ENCODE results near the gene RAPSN.
A peak's percentile ranks its signal among the peaks of the same experiment; 100 is the strongest.

Gene RAPSN

GRCh38 chr11:47448566-47449427 is at the start of gene RAPSN:
RAPSN (minus strand) TSS chr11:47449136; CDS start chr11:47448964, 172 bp downstream.
- Mint-ChIP-seq H3K27ac (no peak within 1 kb of the TSS), H3K27me3 (ENCODE audit: low read depth) (no peaks in the 10 kb centered on the region), H3K4me1 (ENCODE audit: low read depth) (no peaks in the 10 kb centered on the region), H3K36me3 (ENCODE audit: low read depth) (no peaks in the 10 kb centered on the region), H3K4me3 (no peak within 1 kb of the TSS), H3K9me3 (no peaks in the 10 kb centered on the region)
- no peak for DNase-seq (ENCODE audit: low spot score)

GRCh38 chr11:47498149-47498548 is 49.2 kb upstream of the RAPSN start:
- Mint-ChIP-seq H3K4me3 (no peak overlapping the region), H3K36me3 (ENCODE audit: low read depth) (peaks cover 6% of the 10 kb centered on the region), H3K27me3 (ENCODE audit: low read depth) (no peaks in the 10 kb centered on the region), H3K27ac (no peak overlapping the region), H3K9me3 (no peaks in the 10 kb centered on the region), H3K4me1 (ENCODE audit: low read depth) (peaks cover 21% of the 10 kb centered on the region)
- no peak for DNase-seq (ENCODE audit: low spot score)

- no peak for DNase-seq (ENCODE audit: low spot score)
- H3K4me3 Mint-ChIP-seq = no peak overlapping the region
- peaks cover 15% of the 10 kb centered on the region for H3K4me1 Mint-ChIP-seq (ENCODE audit: low read depth)
- H3K27ac Mint-ChIP-seq = no peak overlapping the region
- peaks cover 10% of the 10 kb centered on the region for H3K36me3 Mint-ChIP-seq (ENCODE audit: low read depth)
- H3K27me3 Mint-ChIP-seq (ENCODE audit: low read depth) = no peaks in the 10 kb centered on the region
- no peaks in the 10 kb centered on the region for H3K9me3 Mint-ChIP-seq
Observed at GRCh38 chr11:47496808-47497207, 47.9 kb upstream of the RAPSN start.

DNA sequence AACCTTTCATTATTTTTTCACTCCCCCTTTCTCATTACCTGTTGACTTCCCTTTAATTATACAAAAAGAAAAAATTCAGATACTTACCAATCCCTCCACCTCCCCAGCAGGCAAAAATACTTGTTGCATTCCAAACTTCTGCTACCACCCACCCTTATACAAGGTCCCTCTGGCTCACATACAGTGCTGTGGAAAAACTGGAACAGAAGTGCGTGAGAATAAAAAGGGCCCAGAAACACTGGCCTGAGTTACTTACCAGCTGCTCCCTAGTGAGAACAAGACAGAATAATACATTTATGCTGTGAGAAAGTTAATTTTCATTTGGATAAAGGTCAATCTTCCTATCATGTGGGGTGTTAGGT is 46.9 kb upstream of the RAPSN start:
- Mint-ChIP-seq H3K27ac (no peak overlapping the region), H3K27me3 (ENCODE audit: low read depth) (no peaks in the 10 kb centered on the region), H3K4me3 (no peak overlapping the region), H3K36me3 (ENCODE audit: low read depth) (peaks cover 10% of the 10 kb centered on the region), H3K9me3 (no peaks in the 10 kb centered on the region), H3K4me1 (ENCODE audit: low read depth) (peaks cover 13% of the 10 kb centered on the region)
- no peak for DNase-seq (ENCODE audit: low spot score)

GRCh38 chr11:47495011-47495855 is 46.3 kb upstream of the RAPSN start:
- no peak overlapping the region for H3K27ac Mint-ChIP-seq
- no peaks in the 10 kb centered on the region for H3K9me3 Mint-ChIP-seq
- H3K4me3 Mint-ChIP-seq = no peak overlapping the region
- peaks cover 10% of the 10 kb centered on the region for H3K36me3 Mint-ChIP-seq (ENCODE audit: low read depth)
- no peak for DNase-seq (ENCODE audit: low spot score)
- peaks cover 7% of the 10 kb centered on the region for H3K4me1 Mint-ChIP-seq (ENCODE audit: low read depth)
- no peaks in the 10 kb centered on the region for H3K27me3 Mint-ChIP-seq (ENCODE audit: low read depth)

DNA sequence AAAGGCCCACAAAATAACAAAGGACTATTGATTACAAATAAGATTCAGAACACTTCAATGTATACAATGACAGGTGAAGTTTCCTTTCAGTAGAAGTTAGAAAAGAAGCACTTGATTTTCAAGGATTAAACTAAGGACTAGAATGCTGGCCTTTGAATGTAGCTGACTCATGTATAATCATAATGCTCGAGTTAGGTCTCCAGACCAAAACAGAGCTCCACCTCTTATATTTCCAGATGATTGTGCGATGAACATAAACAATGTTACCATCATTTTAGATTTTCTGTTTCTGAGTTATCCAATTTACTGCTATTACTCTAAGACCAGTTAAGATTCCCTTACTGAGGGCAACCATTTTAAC is 40.4 kb upstream of the RAPSN start:
- H3K36me3 Mint-ChIP-seq (ENCODE audit: low read depth) = peaks cover 41% of the 10 kb centered on the region
- no peak overlapping the region for H3K4me3 Mint-ChIP-seq
- H3K4me1 Mint-ChIP-seq (ENCODE audit: low read depth) = peaks cover 11% of the 10 kb centered on the region
- H3K27me3 Mint-ChIP-seq (ENCODE audit: low read depth) = no peaks in the 10 kb centered on the region
- no peak overlapping the region for H3K27ac Mint-ChIP-seq
- DNase-seq (ENCODE audit: low spot score) = no peak
- H3K9me3 Mint-ChIP-seq = no peaks in the 10 kb centered on the region

DNA sequence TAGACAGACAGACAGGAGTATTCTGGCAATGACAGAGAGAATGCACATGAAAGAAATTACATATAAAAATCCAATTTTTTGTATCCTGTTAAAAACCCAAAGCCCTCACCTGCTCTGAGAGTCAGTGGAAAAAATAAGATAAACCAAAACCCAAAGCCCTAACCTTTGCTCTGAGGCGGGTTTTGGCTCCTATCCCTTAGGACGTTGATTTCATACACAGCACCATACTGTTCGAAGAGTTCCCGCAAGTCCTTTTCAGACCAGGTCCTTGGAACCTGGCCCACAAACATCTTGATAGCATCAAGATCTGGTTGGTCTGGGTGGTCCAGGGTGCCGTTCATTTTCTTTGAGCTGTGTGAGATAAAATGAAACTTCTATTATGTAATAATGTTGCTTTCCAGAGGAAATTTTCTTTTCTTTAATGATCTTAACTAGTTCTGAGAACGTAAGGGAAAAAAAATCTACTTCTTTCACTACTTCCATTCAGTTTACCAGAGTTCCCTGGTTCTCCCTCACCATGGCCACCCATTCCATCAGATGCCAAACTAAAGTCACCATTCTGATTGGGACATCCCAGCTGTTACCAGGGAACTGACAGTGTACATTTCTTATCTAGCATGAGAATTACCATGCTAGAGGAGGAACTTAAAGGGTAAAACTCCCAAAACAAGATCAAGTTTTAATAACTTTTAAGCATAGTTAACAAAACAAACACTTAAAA is 39.9 kb upstream of the RAPSN start:
- no peak overlapping the region for H3K27ac Mint-ChIP-seq
- H3K27me3 Mint-ChIP-seq (ENCODE audit: low read depth) = no peaks in the 10 kb centered on the region
- no peaks in the 10 kb centered on the region for H3K9me3 Mint-ChIP-seq
- peaks cover 43% of the 10 kb centered on the region for H3K36me3 Mint-ChIP-seq (ENCODE audit: low read depth)
- H3K4me1 Mint-ChIP-seq (ENCODE audit: low read depth) = peaks cover 9% of the 10 kb centered on the region
- DNase-seq (ENCODE audit: low spot score) = no peak
- H3K4me3 Mint-ChIP-seq = no peak overlapping the region

- H3K27me3 Mint-ChIP-seq (ENCODE audit: low read depth) = no peaks in the 10 kb centered on the region
- H3K27ac Mint-ChIP-seq = peak overlapping the region; percentile 50
- peaks cover 7% of the 10 kb centered on the region for H3K4me1 Mint-ChIP-seq (ENCODE audit: low read depth)
- no peaks in the 10 kb centered on the region for H3K9me3 Mint-ChIP-seq
- peaks cover 45% of the 10 kb centered on the region for H3K36me3 Mint-ChIP-seq (ENCODE audit: low read depth)
- no peak overlapping the region for H3K4me3 Mint-ChIP-seq
- no peak for DNase-seq (ENCODE audit: low spot score)
Observed at GRCh38 chr11:47488111-47488510, 39.2 kb upstream of the RAPSN start.

DNA sequence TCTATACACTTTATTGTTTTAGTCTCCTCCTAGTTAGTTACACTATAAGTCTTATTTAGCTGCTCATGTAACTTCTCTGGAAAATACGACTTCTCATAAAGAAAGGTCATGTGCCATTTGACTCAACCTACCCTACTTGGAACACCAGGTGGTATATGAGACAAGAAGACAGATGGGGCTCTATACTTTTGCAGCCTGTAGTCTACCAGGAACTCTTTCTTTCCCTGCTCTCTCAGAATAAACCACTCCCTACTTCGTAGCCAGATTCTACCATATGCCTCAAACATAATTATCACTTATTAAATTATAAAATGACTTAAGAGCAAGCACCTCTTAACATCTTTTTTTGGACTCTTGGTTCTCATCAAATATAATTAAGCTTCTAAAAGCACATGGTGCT is 38.5 kb upstream of the RAPSN start:
- DNase-seq (ENCODE audit: low spot score) = no peak
- H3K27ac Mint-ChIP-seq = no peak overlapping the region
- H3K36me3 Mint-ChIP-seq (ENCODE audit: low read depth) = peaks cover 45% of the 10 kb centered on the region
- peaks cover 7% of the 10 kb centered on the region for H3K4me1 Mint-ChIP-seq (ENCODE audit: low read depth)
- H3K9me3 Mint-ChIP-seq = no peaks in the 10 kb centered on the region
- no peak overlapping the region for H3K4me3 Mint-ChIP-seq
- no peaks in the 10 kb centered on the region for H3K27me3 Mint-ChIP-seq (ENCODE audit: low read depth)

DNA sequence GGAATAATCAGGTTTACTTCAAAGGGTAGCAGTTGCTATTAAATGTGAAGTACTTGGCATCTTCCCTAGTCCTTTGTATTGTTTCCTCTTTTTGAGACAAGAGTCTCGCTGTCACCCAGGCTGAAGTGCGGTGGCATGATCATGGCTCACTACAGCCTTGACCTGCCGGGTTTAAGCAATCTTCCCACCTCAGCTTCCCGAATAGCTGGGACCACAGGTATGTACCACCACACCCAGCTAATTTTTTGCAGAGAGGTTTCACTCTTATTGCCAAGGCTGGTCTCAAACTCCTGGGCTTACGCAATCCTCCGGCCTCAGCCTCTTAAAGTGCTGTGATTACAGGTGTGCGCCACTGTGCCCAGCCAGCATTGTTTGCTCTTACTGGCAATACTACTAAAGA is 36.2 kb upstream of the RAPSN start:
- no peaks in the 10 kb centered on the region for H3K27me3 Mint-ChIP-seq (ENCODE audit: low read depth)
- no peak overlapping the region for H3K27ac Mint-ChIP-seq
- peaks cover 59% of the 10 kb centered on the region for H3K36me3 Mint-ChIP-seq (ENCODE audit: low read depth)
- H3K4me3 Mint-ChIP-seq = no peak overlapping the region
- peaks cover 7% of the 10 kb centered on the region for H3K4me1 Mint-ChIP-seq (ENCODE audit: low read depth)
- H3K9me3 Mint-ChIP-seq = no peaks in the 10 kb centered on the region
- no peak for DNase-seq (ENCODE audit: low spot score)

- Mint-ChIP-seq H3K27ac (no peak overlapping the region), H3K4me1 (ENCODE audit: low read depth) (peaks cover 8% of the 10 kb centered on the region), H3K4me3 (no peak overlapping the region), H3K9me3 (no peaks in the 10 kb centered on the region), H3K36me3 (ENCODE audit: low read depth) (peaks cover 68% of the 10 kb centered on the region), H3K27me3 (ENCODE audit: low read depth) (no peaks in the 10 kb centered on the region)
- no peak for DNase-seq (ENCODE audit: low spot score)
Observed at GRCh38 chr11:47483457-47483856, 34.5 kb upstream of the RAPSN start.

DNA sequence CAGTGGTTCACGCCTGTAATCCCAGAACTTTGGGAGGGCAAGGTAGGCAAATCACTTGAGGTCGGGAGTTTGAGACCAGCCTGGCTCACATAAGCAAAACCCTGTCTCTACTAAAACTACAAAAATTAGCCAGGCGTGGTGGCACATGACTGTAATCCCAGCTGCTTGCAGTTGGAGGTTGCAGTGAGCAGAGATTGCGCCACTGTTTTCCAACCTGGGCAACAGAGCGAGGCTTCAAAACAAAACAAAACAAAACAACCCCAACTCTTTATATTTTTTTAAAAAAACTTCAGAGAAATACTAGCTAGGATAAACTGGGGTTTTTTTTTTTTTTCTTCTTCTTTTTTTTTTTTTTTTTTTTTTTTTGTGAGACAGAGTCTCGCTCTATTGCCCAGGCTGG is 31.8 kb upstream of the RAPSN start:
- Mint-ChIP-seq H3K27me3 (ENCODE audit: low read depth) (no peaks in the 10 kb centered on the region), H3K27ac (no peak overlapping the region), H3K9me3 (no peaks in the 10 kb centered on the region), H3K36me3 (ENCODE audit: low read depth) (peaks cover 59% of the 10 kb centered on the region), H3K4me1 (ENCODE audit: low read depth) (peaks cover 13% of the 10 kb centered on the region), H3K4me3 (no peak overlapping the region)
- DNase-seq (ENCODE audit: low spot score) = no peak

DNA sequence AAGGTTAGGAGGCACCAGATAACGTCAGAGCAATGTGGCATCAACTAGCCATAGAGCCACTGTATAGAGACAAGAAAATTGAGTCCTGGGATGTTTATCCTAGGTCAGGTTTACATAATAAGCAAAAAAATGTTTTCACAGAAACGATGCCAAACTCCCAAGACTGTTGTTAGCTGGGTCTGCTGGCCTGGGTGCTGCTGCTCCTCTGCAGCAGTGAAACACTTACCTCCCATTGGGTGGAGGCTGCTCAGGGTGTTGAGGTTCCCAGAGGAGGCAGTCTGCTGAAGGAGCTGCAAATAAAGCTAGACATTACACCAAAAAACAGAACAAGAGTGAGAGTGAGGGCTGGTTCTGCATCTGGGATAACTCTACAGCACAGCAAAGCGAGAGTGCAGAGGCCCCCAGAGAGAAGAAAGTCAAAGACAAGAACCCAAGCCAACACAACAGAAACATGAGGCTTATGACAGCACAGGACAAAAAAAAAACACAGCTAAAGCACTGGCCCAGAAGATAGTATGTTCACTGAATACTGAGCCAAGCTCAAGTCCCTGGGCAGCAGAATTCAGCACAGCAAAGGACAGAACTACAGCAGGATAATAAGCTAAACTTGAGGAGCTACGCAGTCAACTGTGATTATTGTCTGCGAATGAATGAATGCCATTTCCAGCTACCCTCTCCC is 29.9 kb upstream of the RAPSN start:
- peaks cover 13% of the 10 kb centered on the region for H3K4me1 Mint-ChIP-seq (ENCODE audit: low read depth)
- H3K27me3 Mint-ChIP-seq (ENCODE audit: low read depth) = no peaks in the 10 kb centered on the region
- no peak overlapping the region for H3K4me3 Mint-ChIP-seq
- H3K27ac Mint-ChIP-seq = no peak overlapping the region
- H3K36me3 Mint-ChIP-seq (ENCODE audit: low read depth) = peaks cover 60% of the 10 kb centered on the region
- no peak for DNase-seq (ENCODE audit: low spot score)
- no peaks in the 10 kb centered on the region for H3K9me3 Mint-ChIP-seq
